ENCODE measurements around the gene TSPEAR.

DNA sequence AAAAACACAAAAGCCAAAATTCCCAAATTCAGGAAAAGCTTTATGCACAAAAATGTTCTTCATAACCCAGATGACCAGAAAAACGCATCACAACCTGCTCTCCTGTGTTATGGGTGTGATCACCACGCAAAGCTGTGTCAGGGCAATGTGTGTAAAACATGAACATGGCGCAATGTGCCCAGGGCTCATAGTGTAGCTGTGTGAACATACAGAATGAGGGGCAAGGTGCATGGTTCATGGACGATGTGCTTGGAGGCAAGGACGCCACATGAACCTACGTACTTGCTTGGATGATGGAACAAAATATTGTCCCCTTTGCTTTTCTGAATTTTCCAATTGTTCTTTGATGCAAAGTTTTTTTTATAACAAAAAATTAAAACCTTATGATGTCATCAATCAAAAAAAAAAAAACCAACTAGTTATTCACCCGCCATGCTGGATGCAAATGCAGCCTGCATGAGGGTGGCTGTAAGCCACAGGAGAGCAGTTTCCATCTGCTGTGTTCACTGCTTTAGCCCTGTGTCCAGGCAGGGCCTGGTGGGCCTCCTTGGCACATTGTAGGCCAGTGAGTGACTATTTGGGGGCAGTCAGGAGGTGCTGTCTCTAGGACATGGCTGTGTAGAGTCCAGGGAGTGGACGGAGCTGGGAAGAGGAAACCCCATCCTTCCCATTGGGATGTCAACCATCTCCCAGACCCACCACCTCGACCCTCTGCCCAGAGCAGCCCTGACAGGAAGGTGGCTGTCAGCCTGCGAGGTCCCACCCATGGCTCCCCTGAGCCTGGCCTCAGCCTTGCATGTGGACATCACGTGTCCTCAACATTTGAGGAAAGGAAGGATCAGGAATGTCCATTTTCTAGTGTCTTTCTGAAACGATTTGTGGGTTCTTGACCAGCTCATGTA lies 185.0 kb downstream of the TSPEAR start:
- TF ChIP-seq, protein P1, sequence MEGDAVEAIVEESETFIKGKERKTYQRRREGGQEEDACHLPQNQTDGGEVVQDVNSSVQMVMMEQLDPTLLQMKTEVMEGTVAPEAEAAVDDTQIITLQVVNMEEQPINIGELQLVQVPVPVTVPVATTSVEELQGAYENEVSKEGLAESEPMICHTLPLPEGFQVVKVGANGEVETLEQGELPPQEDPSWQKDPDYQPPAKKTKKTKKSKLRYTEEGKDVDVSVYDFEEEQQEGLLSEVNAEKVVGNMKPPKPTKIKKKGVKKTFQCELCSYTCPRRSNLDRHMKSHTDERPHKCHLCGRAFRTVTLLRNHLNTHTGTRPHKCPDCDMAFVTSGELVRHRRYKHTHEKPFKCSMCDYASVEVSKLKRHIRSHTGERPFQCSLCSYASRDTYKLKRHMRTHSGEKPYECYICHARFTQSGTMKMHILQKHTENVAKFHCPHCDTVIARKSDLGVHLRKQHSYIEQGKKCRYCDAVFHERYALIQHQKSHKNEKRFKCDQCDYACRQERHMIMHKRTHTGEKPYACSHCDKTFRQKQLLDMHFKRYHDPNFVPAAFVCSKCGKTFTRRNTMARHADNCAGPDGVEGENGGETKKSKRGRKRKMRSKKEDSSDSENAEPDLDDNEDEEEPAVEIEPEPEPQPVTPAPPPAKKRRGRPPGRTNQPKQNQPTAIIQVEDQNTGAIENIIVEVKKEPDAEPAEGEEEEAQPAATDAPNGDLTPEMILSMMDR (IDR thresholded peaks at IDR 0.05), result no peak
- no peak for TF ChIP-seq EZH2 (IDR thresholded peaks at IDR 0.05; ENCODE audit: borderline replicate concordance, insufficient read depth, low read depth, low read length, poor library complexity, severe bottlenecking)

Data from B cell (primary cell).